HUES6 (cell line): ENCODE data around the gene ANKRD10.
"Not testable (repeated sequence)": the region's sequence is repeated elsewhere in the genome, so short reads cannot be mapped to it uniquely, and the experiment has no call there.

Source experiments
- H3K27ac ChIP-seq: 2 replicates; pipeline ENCODE4 v1.7.0; 2013; ENCODE audit warnings: low read depth, mild to moderate bottlenecking, low read length, inconsistent platforms
- H3K27me3 ChIP-seq: 2 replicates; pipeline ENCODE4 v1.6.1; 2013; ENCODE audit warnings: low read length; ENCODE audit not compliant: control insufficient read depth, insufficient read depth
- H3K36me3 ChIP-seq: 2 replicates; pipeline ENCODE4 v1.6.1; 2013; ENCODE audit warnings: low read length; ENCODE audit not compliant: control insufficient read depth, insufficient read depth
- H3K4me1 ChIP-seq: 2 replicates; pipeline ENCODE4 v1.6.1; 2013; ENCODE audit warnings: low read length; ENCODE audit not compliant: control insufficient read depth, insufficient read depth
- H3K4me3 ChIP-seq: 2 replicates; pipeline ENCODE4 v1.5.1; 2013; ENCODE audit warnings: low read depth, low read length
- H3K9ac ChIP-seq: one replicate; pipeline ENCODE4 v1.6.1; 2013; ENCODE audit warnings: mild to moderate bottlenecking, low read length
- H3K9me3 ChIP-seq: 2 replicates; pipeline ENCODE4 v1.6.1; 2013; ENCODE audit warnings: low read depth, low read length; ENCODE audit not compliant: control insufficient read depth, insufficient read depth

Gene ANKRD10

DNA sequence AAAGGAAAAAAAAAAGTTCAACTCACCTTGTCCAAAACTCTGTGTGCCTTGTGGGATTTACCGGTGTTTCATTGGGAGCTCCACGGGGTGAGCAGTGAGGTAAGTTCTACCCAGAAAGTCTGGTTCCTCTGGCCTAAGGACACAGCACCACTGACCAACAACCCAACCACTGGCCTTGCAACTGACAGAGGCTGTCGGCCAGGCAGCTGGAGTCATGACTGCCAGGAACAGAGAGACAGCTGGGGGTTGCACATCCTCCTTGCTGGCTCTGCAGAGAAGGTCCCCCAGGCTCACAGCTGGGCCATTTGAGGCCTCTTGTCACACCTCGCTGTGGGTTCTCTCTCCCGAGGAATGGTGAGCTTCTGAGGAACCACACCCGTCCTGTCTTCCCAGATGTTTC is 59.5 kb downstream of the ANKRD10 start:
- Histone ChIP-seq H3K9ac (no peak overlapping the region), H3K4me3 (no peak overlapping the region), H3K27ac (no peak overlapping the region), H3K27me3 (no peaks in the 10 kb centered on the region), H3K36me3 (no peaks in the 10 kb centered on the region), H3K4me1 (peaks cover 12% of the 10 kb centered on the region; the same call in 1 of the 2 replicates), H3K9me3 (peaks cover 11% of the 10 kb centered on the region; the same call in 1 of the 2 replicates)

DNA sequence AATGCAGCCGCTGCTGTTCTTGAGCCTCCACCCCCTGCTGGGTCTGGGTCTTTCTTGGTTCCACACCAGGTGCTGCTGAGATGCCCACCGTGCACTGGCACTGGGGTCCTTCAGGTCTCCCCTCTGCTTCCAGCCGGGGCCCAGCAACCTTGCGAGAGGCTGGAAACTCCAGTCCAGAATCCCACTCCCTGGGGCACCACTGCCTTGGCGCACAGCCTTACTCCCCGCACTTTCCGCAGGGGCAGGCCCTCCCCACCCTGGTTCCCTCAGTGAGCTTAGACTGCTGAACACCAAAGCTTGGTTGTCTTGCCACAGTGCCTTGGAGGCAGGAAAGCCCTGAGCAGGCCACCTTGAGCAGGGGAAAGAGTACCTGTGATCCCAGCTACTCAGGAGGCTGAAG is 60.0 kb downstream of the ANKRD10 start:
- Histone ChIP-seq H3K27ac (no peak overlapping the region), H3K4me1 (peaks cover 12% of the 10 kb centered on the region; the same call in 1 of the 2 replicates), H3K4me3 (no peak overlapping the region), H3K9me3 (peaks cover 11% of the 10 kb centered on the region; the same call in 1 of the 2 replicates), H3K9ac (no peak overlapping the region), H3K36me3 (no peaks in the 10 kb centered on the region), H3K27me3 (no peaks in the 10 kb centered on the region)

DNA sequence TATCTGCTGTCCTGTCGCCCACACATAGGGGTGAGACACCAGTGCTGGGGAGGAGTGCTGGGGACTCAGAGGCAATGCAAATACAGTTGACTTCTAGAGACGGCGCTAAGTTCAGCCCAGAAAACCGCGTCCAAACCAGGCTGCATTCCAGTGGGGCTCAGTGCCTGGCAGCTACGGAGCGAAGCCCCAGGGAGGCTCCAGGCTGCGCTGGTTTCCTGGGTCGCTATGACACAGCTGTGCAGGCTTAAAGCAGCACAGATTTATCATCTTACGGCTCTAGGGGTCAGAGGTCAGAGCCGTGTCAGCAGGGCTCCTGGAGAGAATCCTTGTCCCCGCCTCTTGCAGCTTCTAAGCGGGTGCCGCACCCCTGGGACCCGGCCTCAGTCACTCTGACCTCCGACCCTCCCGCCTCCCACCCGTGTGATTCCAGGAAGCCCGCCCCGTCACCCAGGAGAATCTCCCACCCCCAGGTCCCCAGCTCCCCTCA is 61.6 kb downstream of the ANKRD10 start:
- no peaks in the 10 kb centered on the region for H3K36me3 ChIP-seq

DNA sequence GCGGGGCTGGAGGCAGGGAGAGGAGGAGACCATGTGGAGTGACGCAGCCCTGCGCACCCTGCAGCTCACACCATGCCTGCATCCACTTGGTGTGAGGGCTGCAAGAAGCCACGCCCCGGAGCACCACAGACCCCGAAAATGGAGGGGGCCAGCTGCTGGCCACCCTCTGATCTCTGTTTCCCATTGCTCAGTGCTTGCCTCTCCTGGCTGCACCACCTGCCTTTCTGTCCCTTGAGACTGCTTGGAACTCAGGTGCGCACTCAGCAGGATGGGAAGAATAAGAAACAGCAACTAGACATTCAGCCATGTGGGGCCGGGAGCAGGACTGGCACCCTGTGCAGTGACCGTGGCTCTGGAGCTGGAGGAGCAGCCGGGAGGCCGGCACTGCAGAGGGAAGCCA is 64.0 kb downstream of the ANKRD10 start:
- H3K4me3 ChIP-seq = no peak overlapping the region
- no peaks in the 10 kb centered on the region for H3K9me3 ChIP-seq
- no peaks in the 10 kb centered on the region for H3K27me3 ChIP-seq
- H3K4me1 ChIP-seq = peaks cover 12% of the 10 kb centered on the region; the same call in 1 of the 2 replicates
- H3K9ac ChIP-seq = no peak overlapping the region
- no peak overlapping the region for H3K27ac ChIP-seq
- no peaks in the 10 kb centered on the region for H3K36me3 ChIP-seq

More for the DNA sequence above, 61.6 kb downstream of the ANKRD10 start:
- no peak overlapping the region for H3K4me3 ChIP-seq
- H3K4me1 ChIP-seq = peaks cover 12% of the 10 kb centered on the region; the same call in 1 of the 2 replicates
- peaks cover 11% of the 10 kb centered on the region; the same call in 1 of the 2 replicates for H3K9me3 ChIP-seq
- H3K27ac ChIP-seq = no peak overlapping the region
- H3K27me3 ChIP-seq = no peaks in the 10 kb centered on the region
- H3K9ac ChIP-seq = no peak overlapping the region

DNA sequence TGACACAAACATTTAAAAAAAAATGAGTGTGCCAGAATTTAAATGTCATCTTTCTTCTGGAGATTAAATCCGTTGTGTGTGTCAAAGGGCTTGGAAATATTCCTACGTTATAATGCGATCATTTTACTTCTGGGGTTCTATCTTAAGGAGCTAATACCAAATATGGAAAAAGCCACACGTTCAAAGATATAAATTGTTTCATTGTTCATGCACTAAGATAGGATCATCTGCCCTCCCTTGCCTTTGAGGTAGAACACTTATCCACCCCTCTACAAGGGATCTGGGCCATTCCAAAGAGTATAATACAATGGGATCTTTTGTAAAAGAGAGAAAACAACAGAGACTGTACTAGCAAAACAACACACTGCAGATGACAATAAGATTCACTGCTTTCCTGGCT is 64.9 kb downstream of the ANKRD10 start:
- Histone ChIP-seq H3K9me3 (no peaks in the 10 kb centered on the region), H3K4me1 (peaks cover 12% of the 10 kb centered on the region; the same call in 1 of the 2 replicates), H3K36me3 (no peaks in the 10 kb centered on the region), H3K4me3 (no peak overlapping the region), H3K27ac (no peak overlapping the region), H3K9ac (no peak overlapping the region), H3K27me3 (no peaks in the 10 kb centered on the region)

DNA sequence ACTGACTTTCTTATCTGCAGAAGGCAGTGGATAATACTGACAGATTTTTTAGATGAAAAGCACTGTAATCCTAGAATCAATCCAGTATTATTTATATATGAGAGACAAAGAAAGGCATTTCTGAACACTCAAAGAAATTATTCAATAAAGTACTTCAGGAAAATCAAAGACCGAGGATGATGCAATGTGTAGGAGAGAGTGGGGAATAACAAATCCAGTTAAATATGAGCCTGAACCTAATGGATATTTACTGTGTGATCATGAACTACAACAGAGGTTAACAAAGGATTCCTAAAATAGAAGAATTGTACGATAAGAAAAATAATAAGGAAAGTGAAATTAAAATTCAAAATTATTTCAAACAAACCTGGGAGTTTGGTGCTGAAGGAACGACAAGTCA is 69.3 kb downstream of the ANKRD10 start:
- no peak overlapping the region for H3K27ac ChIP-seq
- no peak overlapping the region for H3K9ac ChIP-seq
- peaks cover 2% of the 10 kb centered on the region; the same call in 1 of the 2 replicates for H3K4me1 ChIP-seq
- H3K4me3 ChIP-seq = no peak overlapping the region
- H3K9me3 ChIP-seq = peaks cover 8% of the 10 kb centered on the region; the same call in 1 of the 2 replicates
- no peaks in the 10 kb centered on the region for H3K36me3 ChIP-seq
- no peaks in the 10 kb centered on the region for H3K27me3 ChIP-seq

DNA sequence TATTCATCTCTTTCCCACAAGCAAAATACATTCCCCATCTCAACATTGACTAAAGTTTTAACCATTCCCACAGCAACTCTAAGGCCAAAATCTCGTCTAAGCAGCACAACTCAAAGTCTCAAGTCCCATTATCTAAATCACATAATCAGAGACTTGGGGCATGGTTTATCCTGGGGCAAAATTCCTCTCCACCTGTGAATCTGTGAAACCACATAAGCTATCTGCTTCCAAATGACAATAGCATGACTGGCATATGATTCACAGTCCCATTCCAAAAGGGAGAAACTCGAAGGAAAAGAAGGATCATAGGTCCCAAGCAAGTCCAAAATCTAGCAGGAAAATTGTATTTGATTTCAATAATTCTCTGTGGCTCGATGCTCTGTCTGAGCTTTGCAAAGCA is 73.0 kb downstream of the ANKRD10 start:
- no peak overlapping the region for H3K9ac ChIP-seq
- no peak overlapping the region for H3K4me3 ChIP-seq
- H3K27me3 ChIP-seq = no peaks in the 10 kb centered on the region
- no peaks in the 10 kb centered on the region for H3K36me3 ChIP-seq
- H3K9me3 ChIP-seq = peaks cover 8% of the 10 kb centered on the region; the same call in 1 of the 2 replicates
- H3K4me1 ChIP-seq = no peaks in the 10 kb centered on the region; the same call in 1 of the 2 replicates
- H3K27ac ChIP-seq = no peak overlapping the region

DNA sequence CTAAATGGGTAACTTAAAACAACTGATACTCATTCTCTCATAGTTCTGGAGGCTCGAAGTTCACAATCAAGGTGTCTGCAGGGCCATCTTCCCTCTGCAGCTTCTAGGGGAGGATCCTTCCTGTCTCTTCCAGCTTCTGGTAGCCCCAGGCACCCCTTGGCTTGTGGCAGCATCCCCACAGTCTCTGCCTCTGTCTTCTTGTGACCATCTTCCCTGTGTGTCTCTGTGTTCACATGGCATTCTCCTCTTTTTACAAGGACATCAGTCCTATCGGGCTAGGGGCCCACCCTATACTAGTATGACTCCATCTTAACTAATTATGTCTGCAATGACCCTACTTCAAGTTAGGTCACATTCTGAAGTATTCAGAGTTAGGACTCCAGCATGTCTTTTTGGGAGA is 73.5 kb downstream of the ANKRD10 start:
- Histone ChIP-seq H3K4me1 (peaks cover 3% of the 10 kb centered on the region), H3K27me3 (no peaks in the 10 kb centered on the region), H3K27ac (no peak overlapping the region), H3K4me3 (no peak overlapping the region), H3K9me3 (peaks cover 8% of the 10 kb centered on the region; the same call in 1 of the 2 replicates), H3K36me3 (no peaks in the 10 kb centered on the region), H3K9ac (no peak overlapping the region)

DNA sequence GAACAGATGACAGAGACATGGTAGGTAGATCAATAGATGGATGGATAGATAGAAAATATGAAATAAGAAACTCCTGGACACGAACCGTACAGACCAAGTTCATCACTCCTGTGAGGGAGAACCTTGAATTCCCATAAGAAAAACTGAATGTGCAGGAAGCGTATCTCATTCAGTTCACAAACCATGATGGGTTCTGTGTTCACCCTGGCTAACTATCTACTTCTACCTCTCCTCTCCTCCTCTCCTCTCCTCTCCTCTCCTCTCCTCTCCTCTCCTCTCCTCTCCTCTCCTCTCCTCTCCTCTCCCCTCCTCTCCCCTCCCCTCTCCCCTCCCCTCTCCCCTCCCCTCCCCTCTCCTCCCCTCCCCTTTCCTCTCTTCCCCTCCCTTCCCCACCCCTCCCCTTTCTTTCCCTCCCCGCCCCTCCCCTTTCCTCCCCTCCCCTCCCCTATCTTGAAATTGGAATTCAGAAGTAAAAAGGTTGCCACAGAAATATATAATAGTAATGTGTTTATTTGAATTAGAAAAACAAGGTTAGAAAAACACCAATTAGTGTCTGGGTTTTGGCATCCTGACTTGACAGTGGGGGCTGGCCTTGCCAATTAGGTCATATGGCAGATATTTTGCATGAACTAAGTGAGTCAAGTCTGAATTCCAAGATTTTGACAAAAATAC is 75.9 kb downstream of the ANKRD10 start:
- peaks cover 8% of the 10 kb centered on the region; the same call in 1 of the 2 replicates for H3K9me3 ChIP-seq
- H3K4me3 ChIP-seq = no peak overlapping the region
- H3K36me3 ChIP-seq = no peaks in the 10 kb centered on the region
- no peak overlapping the region for H3K9ac ChIP-seq
- no peaks in the 10 kb centered on the region for H3K27me3 ChIP-seq
- H3K27ac ChIP-seq = no peak overlapping the region
- H3K4me1 ChIP-seq = peaks cover 7% of the 10 kb centered on the region

DNA sequence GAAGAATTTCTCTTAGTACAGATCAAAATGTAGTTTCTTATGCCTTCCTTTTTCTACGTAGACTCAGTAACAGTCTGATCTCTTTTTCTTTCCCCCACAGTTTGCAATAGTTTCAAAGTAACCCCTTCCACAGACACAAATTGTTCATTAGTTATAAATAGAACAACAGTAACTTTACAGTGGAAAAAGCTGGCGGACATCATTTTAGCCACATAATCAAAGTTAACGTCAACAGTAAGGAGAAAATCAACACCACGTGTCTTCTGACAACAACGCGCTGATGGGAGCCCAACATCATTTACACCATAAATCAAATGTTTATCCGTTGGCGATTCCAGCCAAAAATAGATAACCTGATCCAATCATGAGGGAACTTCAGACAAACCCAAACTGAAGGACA is 76.8 kb downstream of the ANKRD10 start:
- Histone ChIP-seq H3K4me3 (no peak overlapping the region), H3K27me3 (no peaks in the 10 kb centered on the region), H3K9me3 (peaks cover 8% of the 10 kb centered on the region; the same call in 1 of the 2 replicates), H3K4me1 (peaks cover 7% of the 10 kb centered on the region), H3K27ac (no peak overlapping the region), H3K9ac (no peak overlapping the region), H3K36me3 (no peaks in the 10 kb centered on the region)

DNA sequence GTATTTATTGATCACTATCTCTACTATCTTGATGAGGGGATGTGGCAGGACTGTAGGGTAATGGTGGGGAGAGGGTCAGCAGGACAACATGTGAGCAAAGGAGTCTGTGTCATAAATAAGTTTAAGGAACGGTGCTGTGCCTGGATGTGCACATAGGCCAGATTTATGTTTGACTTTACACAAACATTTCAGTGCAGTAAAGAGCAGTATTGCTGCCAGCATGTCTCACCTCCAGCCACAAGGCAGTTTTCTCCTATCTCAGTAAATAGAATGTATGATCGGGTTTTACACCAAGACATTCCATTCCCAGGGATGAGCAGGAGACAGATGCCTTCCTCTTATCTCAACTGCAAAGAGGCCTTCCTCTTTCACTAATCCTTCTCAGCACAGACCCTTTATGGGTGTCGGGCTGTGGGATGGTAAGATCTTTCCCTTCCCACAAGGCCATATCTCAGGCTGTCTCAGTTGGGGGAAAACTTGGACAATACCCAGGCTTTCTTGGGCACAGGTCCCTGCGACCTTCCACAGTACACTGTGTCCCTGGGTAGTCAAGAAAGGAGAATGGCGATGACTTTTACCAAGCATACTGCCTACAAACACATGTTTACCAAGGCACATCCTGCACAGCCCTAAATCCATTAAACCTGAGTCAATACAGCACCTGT is 77.3 kb downstream of the ANKRD10 start:
- not testable (repeated sequence) for H3K27ac ChIP-seq, H3K36me3 ChIP-seq, H3K4me3 ChIP-seq, H3K9ac ChIP-seq, H3K27me3 ChIP-seq, H3K9me3 ChIP-seq, H3K4me1 ChIP-seq
